Neuronal stem cell (in vitro differentiated cells): ENCODE results near the gene STARD3NL.
"Not testable (repeated sequence)": the region's sequence is repeated elsewhere in the genome, so short reads cannot be mapped to it uniquely, and the experiment has no call there.

Source experiments
- DNase-seq: peaks from one replicate; pipeline ENCODE4 v3.0.0-alpha.2; 2013; ENCODE audit warnings: low spot score
- H2AFZ ChIP-seq: one replicate; pipeline ENCODE4 v1.6.1; 2013; ENCODE audit warnings: mild to moderate bottlenecking, low read length, inconsistent platforms
- H2AK5ac ChIP-seq: 2 replicates; pipeline ENCODE4 v1.6.1; 2013; ENCODE audit warnings: low read depth, mild to moderate bottlenecking, inconsistent platforms, low read length, moderate library complexity, mixed read lengths
- H2BK120ac ChIP-seq: 2 replicates; pipeline ENCODE4 v1.6.1; 2013; ENCODE audit warnings: low read depth, mild to moderate bottlenecking, inconsistent platforms, low read length, moderate library complexity, mixed read lengths
- H2BK12ac ChIP-seq: one replicate; pipeline ENCODE4 v1.6.1; 2013; ENCODE audit warnings: low read length, inconsistent platforms
- H2BK15ac ChIP-seq: 2 replicates; pipeline ENCODE4 v1.6.1; 2013; ENCODE audit warnings: mild to moderate bottlenecking, low read length, inconsistent platforms, mixed read lengths
- H2BK5ac ChIP-seq: one replicate; pipeline ENCODE4 v1.6.1; 2013; ENCODE audit warnings: inconsistent platforms, mild to moderate bottlenecking, low read length, moderate library complexity
- H3K14ac ChIP-seq: one replicate; pipeline ENCODE4 v1.6.1; 2013; ENCODE audit warnings: low read length, inconsistent platforms
- H3K18ac ChIP-seq: 2 replicates; pipeline ENCODE4 v1.6.1; 2013; ENCODE audit warnings: low read length, inconsistent platforms
- H3K23ac ChIP-seq: 2 replicates; pipeline ENCODE4 v1.6.1; 2013; ENCODE audit warnings: low read depth, mild to moderate bottlenecking, mixed read lengths, low read length, inconsistent platforms; ENCODE audit not compliant: poor library complexity
- H3K27ac ChIP-seq: replicated peaks from 3 replicates; pipeline ENCODE4 v1.5.1; 2013; ENCODE audit warnings: low read length, inconsistent platforms
- H3K27me3 ChIP-seq, 3 experiments: 2 replicates each; pipeline ENCODE4 v1.6.1; 2013; ENCODE audit warnings: low read length in 3 of 3, mild to moderate bottlenecking in 2 of 3, inconsistent platforms in 1 of 3, low read depth in 1 of 3, mixed read lengths in 1 of 3, moderate library complexity in 1 of 3; ENCODE audit not compliant: control insufficient read depth in 3 of 3, insufficient read depth in 3 of 3
- H3K36me3 ChIP-seq, 2 donors: replicated peaks in 1 of 2; 2 replicates each; pipeline ENCODE4 v1.6.1; 2013; ENCODE audit warnings: low read length in 2 of 2; ENCODE audit not compliant: control insufficient read depth in 2 of 2, insufficient read depth in 2 of 2
- H3K4ac ChIP-seq: 2 replicates; pipeline ENCODE4 v1.6.1; 2013; ENCODE audit warnings: inconsistent platforms, mild to moderate bottlenecking, low read length, moderate library complexity
- H3K4me1 ChIP-seq, 2 donors: 1 replicate in 1 of 2; 2 replicates in 1 of 2; pipeline ENCODE4 v1.6.1; 2013; ENCODE audit warnings: low read length in 2 of 2, low read depth in 1 of 2; ENCODE audit not compliant: control insufficient read depth in 2 of 2, insufficient read depth in 1 of 2
- H3K4me2 ChIP-seq: one replicate; pipeline ENCODE4 v1.6.1; 2013; ENCODE audit warnings: mild to moderate bottlenecking, low read length, inconsistent platforms; ENCODE audit not compliant: insufficient read depth, poor library complexity, severe bottlenecking
- H3K4me3 ChIP-seq, 2 donors: 2 replicates each; pipeline ENCODE4 v1.5.1; 2013; ENCODE audit warnings: low read length in 2 of 2, mild to moderate bottlenecking in 2 of 2, inconsistent platforms in 1 of 2, moderate library complexity in 1 of 2
- H3K79me1 ChIP-seq: one replicate; pipeline ENCODE4 v1.6.1; 2013; ENCODE audit warnings: low read depth, mild to moderate bottlenecking, inconsistent platforms, low read length, moderate library complexity
- H3K9ac ChIP-seq: one replicate; pipeline ENCODE4 v1.6.1; 2013; ENCODE audit warnings: mild to moderate bottlenecking, low read depth, low read length, inconsistent platforms; ENCODE audit not compliant: poor library complexity
- H3K9me3 ChIP-seq, 2 donors: replicated peaks in 1 of 2; 2 replicates each; pipeline versions ENCODE3 to v1.6.1; 2013; ENCODE audit warnings: low read length in 2 of 2, mild to moderate bottlenecking in 2 of 2, inconsistent platforms in 1 of 2, low read depth in 1 of 2, mixed read lengths in 1 of 2, moderate library complexity in 1 of 2; ENCODE audit not compliant: control insufficient read depth in 2 of 2, insufficient read depth in 1 of 2
- H4K8ac ChIP-seq: one replicate; pipeline ENCODE4 v1.6.1; 2013; ENCODE audit warnings: low read depth, mild to moderate bottlenecking, inconsistent platforms, low read length, moderate library complexity
- H4K91ac ChIP-seq: one replicate; pipeline ENCODE4 v1.6.1; 2013; ENCODE audit warnings: low read length, low read depth, mild to moderate bottlenecking, inconsistent platforms; ENCODE audit not compliant: poor library complexity
- WGBS, 2 donors: extraction: QIAGEN DNeasy Blood & Tissue Kit; methylation state at CpG; one replicate each; pipeline ENCODE4 v1.1.7; 2013; ENCODE audit warnings: missing lambda C conversion rate in 2 of 2, mixed read lengths in 1 of 2; ENCODE audit not compliant: insufficient read length in 2 of 2, insufficient replicate concordance in 1 of 2; ENCODE audit errors: extremely low coverage in 2 of 2; 5-methylcytosine and 5-hydroxymethylcytosine counted together

Gene STARD3NL

GRCh38 chr7:38265958-38266357, 87.9 kb downstream of the STARD3NL start:
- H3K9ac ChIP-seq, H4K8ac ChIP-seq, H3K14ac ChIP-seq, H3K18ac ChIP-seq, H3K4me2 ChIP-seq, H2BK12ac ChIP-seq, H3K23ac ChIP-seq, H2BK120ac ChIP-seq, H2AFZ ChIP-seq, H4K91ac ChIP-seq, H3K27me3 ChIP-seq, H3K27ac ChIP-seq, H3K4ac ChIP-seq, H3K9me3 ChIP-seq, H2AK5ac ChIP-seq, H3K4me3 ChIP-seq, H3K79me1 ChIP-seq, H3K36me3 ChIP-seq, H2BK15ac ChIP-seq, H3K4me1 ChIP-seq, DNase-seq, H2BK5ac ChIP-seq: not testable (repeated sequence)
- WGBS, 2 donors, result no CpG with 5 or more reads among the region's 3 CpGs

GRCh38 chr7:38269704-38270346, 91.8 kb downstream of the STARD3NL start:
- no CpG with 5 or more reads among the region's 4 CpGs for WGBS, 2 donors
- H2AK5ac ChIP-seq, H3K9me3 ChIP-seq, H3K4ac ChIP-seq, H3K23ac ChIP-seq, H2BK12ac ChIP-seq, H4K8ac ChIP-seq, H2BK120ac ChIP-seq, H3K14ac ChIP-seq, H4K91ac ChIP-seq, H2BK15ac ChIP-seq, H3K79me1 ChIP-seq, H3K27ac ChIP-seq, H3K18ac ChIP-seq, H3K4me1 ChIP-seq, H3K27me3 ChIP-seq, H3K4me2 ChIP-seq, H2BK5ac ChIP-seq, H3K9ac ChIP-seq, H2AFZ ChIP-seq, H3K4me3 ChIP-seq, DNase-seq, H3K36me3 ChIP-seq: not testable (repeated sequence)

GRCh38 chr7:38270405-38270804, 92.4 kb downstream of the STARD3NL start:
- not testable (repeated sequence) for H3K4me2 ChIP-seq, H2BK5ac ChIP-seq, H3K9me3 ChIP-seq, H3K4me1 ChIP-seq, H3K23ac ChIP-seq, H2AFZ ChIP-seq, H3K4me3 ChIP-seq, H4K8ac ChIP-seq, H3K27me3 ChIP-seq, H2AK5ac ChIP-seq, H3K18ac ChIP-seq, H3K27ac ChIP-seq, H3K9ac ChIP-seq, H3K36me3 ChIP-seq, H2BK15ac ChIP-seq, H2BK120ac ChIP-seq, H2BK12ac ChIP-seq, DNase-seq, H4K91ac ChIP-seq, H3K79me1 ChIP-seq, H3K4ac ChIP-seq, H3K14ac ChIP-seq
- no CpG with 5 or more reads among the region's 2 CpGs for WGBS, 2 donors

GRCh38 chr7:38273286-38273995, 95.4 kb downstream of the STARD3NL start, which contains the start of gene TARP:
Gene TARP, minus strand, starts transcription at chr7:38273636.
- no peak within 1 kb of the TSS for H3K18ac ChIP-seq
- no peak within 1 kb of the TSS for H3K27ac ChIP-seq
- no CpG with 5 or more reads among the region's 2 CpGs for WGBS, 2 donors
- no peak within 1 kb of the TSS for H3K14ac ChIP-seq
- no peak within 1 kb of the TSS for H2BK12ac ChIP-seq
- no peak within 1 kb of the TSS for H2AK5ac ChIP-seq
- no peak within 1 kb of the TSS for H2BK120ac ChIP-seq
- H3K79me1 ChIP-seq, result no peaks in the 10 kb centered on the region
- no peaks in the 10 kb centered on the region for H3K9me3 ChIP-seq
- H2AFZ ChIP-seq, result no peak within 1 kb of the TSS
- no peak within 1 kb of the TSS for H4K8ac ChIP-seq
- no peak within 1 kb of the TSS for H3K23ac ChIP-seq
- H2BK5ac ChIP-seq, result no peak within 1 kb of the TSS
- no peak within 1 kb of the TSS for H2BK15ac ChIP-seq
- H3K4me3 ChIP-seq, result no peak within 1 kb of the TSS
- no peaks in the 10 kb centered on the region for H3K4me1 ChIP-seq
- no peak within 1 kb of the TSS for H3K4ac ChIP-seq
- H3K27me3 ChIP-seq, result no peaks in the 10 kb centered on the region
- no peak within 1 kb of the TSS for H4K91ac ChIP-seq
- no peak within 1 kb of the TSS for H3K9ac ChIP-seq
- no peaks in the 10 kb centered on the region for H3K36me3 ChIP-seq
- DNase-seq, result no peak
- no peak within 1 kb of the TSS for H3K4me2 ChIP-seq
